Astrocyte of the hippocampus (primary cell): ENCODE measurements around the gene GPR55.
"Not testable (repeated sequence)": the region's sequence is repeated elsewhere in the genome, so short reads cannot be mapped to it uniquely, and the experiment has no call there.

ENCODE experiments used
- DNase-seq: peaks from one replicate; pipeline ENCODE4 v3.0.0; 2011; ENCODE audit warnings: low read depth, low spot score

GPR55 gene

GRCh38 chr2:230951396-230951795 is 26.4 kb upstream of the GPR55 start:
- DNase-seq: no peak

GRCh38 chr2:230950874-230951339 is 25.9 kb upstream of the GPR55 start:
- no peak for DNase-seq

- no peak for DNase-seq
Measured at GRCh38 chr2:230949966-230950873, 25.2 kb upstream of the GPR55 start.

- no peak for DNase-seq
Measured at GRCh38 chr2:230947908-230948365, 22.9 kb upstream of the GPR55 start.

GRCh38 chr2:230947235-230947576 is 22.2 kb upstream of the GPR55 start:
- DNase-seq: no peak

- DNase-seq: no peak
Measured at GRCh38 chr2:230946429-230947234, 21.6 kb upstream of the GPR55 start.

- DNase-seq: no peak
Measured at GRCh38 chr2:230944757-230945372, 19.8 kb upstream of the GPR55 start.

GRCh38 chr2:230944123-230944653 is 19.1 kb upstream of the GPR55 start:
- no peak for DNase-seq

- DNase-seq: no peak
Measured at GRCh38 chr2:230942920-230943896, 18.2 kb upstream of the GPR55 start.

GRCh38 chr2:230942371-230942770 is 17.3 kb upstream of the GPR55 start:
- no peak for DNase-seq

GRCh38 chr2:230941202-230942180 is 16.4 kb upstream of the GPR55 start:
- no peak for DNase-seq

- DNase-seq: no peak
Measured at GRCh38 chr2:230940471-230940815, 15.4 kb upstream of the GPR55 start.

GRCh38 chr2:230939691-230940470 is 14.8 kb upstream of the GPR55 start:
- no peak for DNase-seq

- no peak for DNase-seq
Measured at GRCh38 chr2:230939066-230939591, 14.1 kb upstream of the GPR55 start.

- no peak for DNase-seq
Measured at GRCh38 chr2:230938516-230939065, 13.5 kb upstream of the GPR55 start.

- no peak for DNase-seq
Measured at GRCh38 chr2:230938098-230938497, 13.1 kb upstream of the GPR55 start.

- no peak for DNase-seq
Measured at GRCh38 chr2:230937362-230937761, 12.3 kb upstream of the GPR55 start.

- DNase-seq: not testable (repeated sequence)
Measured at GRCh38 chr2:230936243-230936642, 11.2 kb upstream of the GPR55 start.
